IMR-90 (cell line): ENCODE results near the gene ABHD12. TPM values are rescaled to one million over a fixed set of nuclear protein-coding genes. Genes with fewer than 3 reads are reported as not detected.

ENCODE experiments used
- ATAC-seq: fragments of 200-7000 bp; cut with Tn5 transposase; 2 replicates; pipeline ENCODE4 v1.9.1; 2020; ENCODE audit warnings: low read depth, mild to moderate bottlenecking, moderate library complexity
- BruUV-seq: library from RNA; stranded (reverse); fragments of 400-500 nt; replicated peaks from 2 replicates; lab custom pipeline; 2021; lab: Mats Ljungman, UMichigan
- CTCF ChIA-PET: fragments of 300-600 bp; formaldehyde crosslinking; extraction: SDS; loops from one replicate; lab custom pipeline; 2021; ENCODE audit warnings: antibody characterized with exemption; lab: Yijun Ruan, JAX
- POLR2A ChIA-PET: fragments of 300-600 bp; sonication (Branson Sonifier 250); formaldehyde crosslinking; loops from one replicate; lab custom pipeline; 2022; ENCODE audit warnings: antibody characterized with exemption; ENCODE audit not compliant: unreplicated experiment; lab: Charles Lee
- DNase-seq: peaks from one replicate; pipeline ENCODE4 v3.0.0; 2013
- H2AFZ ChIP-seq: replicated peaks from 2 replicates; pipeline ENCODE3; 2013; ENCODE audit warnings: low read length, mild to moderate bottlenecking; ENCODE audit not compliant: poor library complexity
- H2AK5ac ChIP-seq: 2 replicates; pipeline ENCODE4 v1.6.1; 2013; ENCODE audit warnings: low read depth, low read length, inconsistent platforms
- H2AK9ac ChIP-seq: replicated peaks from 2 replicates; pipeline ENCODE3; 2013; ENCODE audit warnings: mild to moderate bottlenecking, low read depth, low read length, moderate library complexity; ENCODE audit not compliant: poor library complexity
- H2BK120ac ChIP-seq: 2 replicates; pipeline ENCODE4 v1.6.1; 2013; ENCODE audit warnings: low read depth, low read length, inconsistent platforms
- H2BK15ac ChIP-seq: 3 replicates; pipeline ENCODE4 v1.6.1; 2013; ENCODE audit warnings: low read depth, low read length, inconsistent platforms
- H2BK20ac ChIP-seq: 2 replicates; pipeline ENCODE4 v1.6.1; 2013; ENCODE audit warnings: low read depth, mild to moderate bottlenecking, inconsistent platforms, low read length, moderate library complexity
- H2BK5ac ChIP-seq: 2 replicates; pipeline ENCODE4 v1.6.1; 2013; ENCODE audit warnings: mild to moderate bottlenecking, low read depth, low read length, inconsistent platforms; ENCODE audit not compliant: poor library complexity, severe bottlenecking
- H3K14ac ChIP-seq: replicated peaks from 2 replicates; pipeline ENCODE4 v1.6.1; 2013; ENCODE audit warnings: low read depth, low read length, inconsistent platforms
- H3K18ac ChIP-seq: 2 replicates; pipeline ENCODE4 v1.6.1; 2013; ENCODE audit warnings: low read depth, low read length, control low read depth
- H3K23ac ChIP-seq: 2 replicates; pipeline ENCODE4 v1.6.1; 2013; ENCODE audit warnings: low read depth, low read length, inconsistent platforms
- H3K27ac ChIP-seq: 2 replicates; pipeline ENCODE4 v1.5.1; 2013; ENCODE audit warnings: mild to moderate bottlenecking, control low read depth, low read length; ENCODE audit not compliant: insufficient read depth
- H3K27me3 ChIP-seq: 2 replicates; pipeline ENCODE4 v1.6.1; 2013; ENCODE audit warnings: low read length; ENCODE audit not compliant: control insufficient read depth, insufficient read depth
- H3K36me3 ChIP-seq: 2 replicates; pipeline ENCODE4 v1.6.1; 2013; ENCODE audit warnings: low read length, mixed read lengths; ENCODE audit not compliant: control insufficient read depth, insufficient read depth
- H3K4ac ChIP-seq: 2 replicates; pipeline ENCODE4 v1.6.1; 2013; ENCODE audit warnings: low read depth, low read length, inconsistent platforms
- H3K4me1 ChIP-seq: 2 replicates; pipeline ENCODE4 v1.6.1; 2013; ENCODE audit warnings: low read length, mixed read lengths; ENCODE audit not compliant: control insufficient read depth, insufficient read depth
- H3K4me2 ChIP-seq: 2 replicates; pipeline ENCODE4 v1.6.1; 2013; ENCODE audit warnings: low read depth, mild to moderate bottlenecking, control low read depth, low read length, moderate library complexity
- H3K4me3 ChIP-seq: 2 replicates; pipeline ENCODE4 v1.5.1; 2013; ENCODE audit warnings: low read depth, mild to moderate bottlenecking, control low read depth, low read length, moderate library complexity; ENCODE audit not compliant: insufficient read depth
- H3K56ac ChIP-seq: 2 replicates; pipeline ENCODE4 v1.6.1; 2013; ENCODE audit warnings: low read length, inconsistent platforms; ENCODE audit not compliant: insufficient read depth; ENCODE audit errors: extremely low read depth
- H3K79me1 ChIP-seq, 2 experiments: 2 replicates each; pipeline ENCODE4 v1.6.1; 2013; ENCODE audit warnings: low read length in 2 of 2, inconsistent platforms in 1 of 2, low read depth in 1 of 2
- H3K9ac ChIP-seq: 2 replicates; pipeline ENCODE4 v1.6.1; 2013; ENCODE audit warnings: low read depth, low read length, control low read depth
- H3K9me1 ChIP-seq: 2 replicates; pipeline ENCODE4 v1.6.1; 2013; ENCODE audit warnings: low read length, inconsistent platforms; ENCODE audit not compliant: insufficient read depth
- H3K9me3 ChIP-seq: 2 replicates; pipeline ENCODE4 v1.6.1; 2013; ENCODE audit warnings: low read length; ENCODE audit not compliant: control insufficient read depth, insufficient read depth
- H4K20me1 ChIP-seq: 2 replicates; pipeline ENCODE4 v1.6.1; 2013; ENCODE audit warnings: low read length, inconsistent platforms; ENCODE audit not compliant: insufficient read depth
- H4K5ac ChIP-seq: 2 replicates; pipeline ENCODE4 v1.6.1; 2013; ENCODE audit warnings: mild to moderate bottlenecking, low read depth, low read length, control low read depth
- H4K8ac ChIP-seq, 2 experiments: 2 replicates each; pipeline ENCODE4 v1.6.1; 2013; ENCODE audit warnings: low read depth in 2 of 2, low read length in 2 of 2, control low read depth in 1 of 2, inconsistent platforms in 1 of 2
- H4K91ac ChIP-seq: 2 replicates; pipeline ENCODE4 v1.6.1; 2013; ENCODE audit warnings: low read depth, low read length, inconsistent platforms; ENCODE audit not compliant: insufficient read depth
- BHLHE40 ChIP-seq: fragments of 150-350 bp; IDR thresholded peaks from 2 replicates; pipeline ENCODE4 v1.6.1; 2016; ENCODE audit warnings: mild to moderate bottlenecking, low read depth, low read length
- CEBPB ChIP-seq: IDR thresholded peaks from 2 replicates; pipeline ENCODE4 v1.6.1; 2012; ENCODE audit warnings: low read depth, low read length, improper control_type of control experiment
- FOS ChIP-seq: fragments of 150-350 bp; IDR thresholded peaks from 2 replicates; pipeline ENCODE4 v1.6.1; 2016; ENCODE audit warnings: low read depth, low read length
- MAFK ChIP-seq: IDR thresholded peaks from 2 replicates; pipeline ENCODE4 v1.6.1; 2012; ENCODE audit warnings: low read depth, low read length, improper control_type of control experiment
- MAZ ChIP-seq: IDR thresholded peaks from 2 replicates; pipeline ENCODE4 v1.6.1; 2012; ENCODE audit warnings: low read depth, mild to moderate bottlenecking, low read length, improper control_type of control experiment, moderate library complexity, borderline replicate concordance
- MXI1 ChIP-seq: IDR thresholded peaks from 2 replicates; pipeline ENCODE4 v1.6.1; 2012; ENCODE audit warnings: low read depth, mild to moderate bottlenecking, low read length, moderate library complexity, borderline replicate concordance
- NFE2L2 ChIP-seq: fragments of 150-350 bp; IDR thresholded peaks from 2 replicates; pipeline ENCODE4 v1.6.1; 2016; ENCODE audit warnings: low read depth, mild to moderate bottlenecking, low read length
- POLR2A ChIP-seq: IDR thresholded peaks from 2 replicates; pipeline ENCODE4 v1.6.1; 2012; ENCODE audit warnings: mild to moderate bottlenecking, low read depth, low read length
- RAD21 ChIP-seq: IDR thresholded peaks from 2 replicates; pipeline ENCODE4 v1.6.1; 2012; ENCODE audit warnings: low read length, improper control_type of control experiment
- RCOR1 ChIP-seq: IDR thresholded peaks from 2 replicates; pipeline ENCODE4 v1.6.1; 2012; ENCODE audit warnings: mild to moderate bottlenecking, low read length, improper control_type of control experiment; ENCODE audit not compliant: insufficient replicate concordance
- RFX5 ChIP-seq: IDR thresholded peaks from 2 replicates; pipeline ENCODE4 v1.8.0; 2012; ENCODE audit warnings: low read depth, mild to moderate bottlenecking, low read length, moderate library complexity
- SMC3 ChIP-seq: fragments of 150-350 bp; IDR thresholded peaks from 2 replicates; pipeline ENCODE4 v1.6.1; 2016; ENCODE audit warnings: low read depth, mild to moderate bottlenecking, antibody characterized with exemption, low read length, moderate library complexity
- WGBS, 2 experiments: methylation state at CpG; one replicate each; pipeline versions ENCODE4 v1.1.5 to v1.1.7; 2013; ENCODE audit warnings: missing lambda C conversion rate in 2 of 2; ENCODE audit not compliant: insufficient read length in 1 of 2; ENCODE audit errors: extremely low coverage in 2 of 2; 5-methylcytosine and 5-hydroxymethylcytosine counted together
- dilution Hi-C: fragments of 300-500 bp; cut with HindIII; formaldehyde crosslinking; loops from one replicate; pipeline ENCODE4 v1.14.3; 2018; ENCODE audit warnings: low sequenced_read_pairs; ENCODE audit not compliant: unreplicated experiment
- in situ Hi-C: fragments of 300-500 bp; cut with MboI; formaldehyde crosslinking; loops from 3 replicates; pipeline ENCODE4 v1.14.3; 2019; ENCODE audit warnings: low sequenced_read_pairs, inconsistent platforms, mixed read lengths
- intact Hi-C: fragments of 100-400 bp; cut with micrococcal nuclease; formaldehyde crosslinking; loops from 2 replicates; pipeline ENCODE4 v1.10.0; 2022
- polyA plus RNA-seq, 3 experiments: library from polyadenylated mRNA; depleted of rRNA; stranded (reverse); fragments of >200 nt; gene quantifications; 2 replicates each; pipeline ENCODE4 v1.2.3, GENCODE V29; 2012; ENCODE audit warnings: low replicate concordance in 1 of 3
- total RNA-seq: library from RNA; depleted of rRNA; stranded (reverse); fragments of >200 nt; gene quantifications from 2 replicates; pipeline ENCODE4 v1.2.3, GENCODE V29; 2012
- TF ChIP-seq, protein P1 (sequence below): conservative IDR thresholded peaks from 2 replicates; pipeline ENCODE4 v1.5.1; 2012; ENCODE audit warnings: mild to moderate bottlenecking, low read depth, low read length, improper control_type of control experiment
- TF ChIP-seq, protein P2 (sequence below): fragments of 150-350 bp; IDR thresholded peaks from 2 replicates; pipeline ENCODE4 v1.6.1; 2016; ENCODE audit warnings: low read depth, mild to moderate bottlenecking, low read length, moderate library complexity, borderline replicate concordance
- TF ChIP-seq, protein P3 (sequence below): fragments of 150-350 bp; IDR thresholded peaks from 2 replicates; pipeline ENCODE4 v1.6.1; 2017; ENCODE audit warnings: mild to moderate bottlenecking, antibody characterized with exemption, low read length, low read depth

The ABHD12 gene
- total and polyA plus RNA-seq, 2 of the 4 experiments (the other 2 are of a cell fraction) = 80.7 to 108 TPM

DNA sequence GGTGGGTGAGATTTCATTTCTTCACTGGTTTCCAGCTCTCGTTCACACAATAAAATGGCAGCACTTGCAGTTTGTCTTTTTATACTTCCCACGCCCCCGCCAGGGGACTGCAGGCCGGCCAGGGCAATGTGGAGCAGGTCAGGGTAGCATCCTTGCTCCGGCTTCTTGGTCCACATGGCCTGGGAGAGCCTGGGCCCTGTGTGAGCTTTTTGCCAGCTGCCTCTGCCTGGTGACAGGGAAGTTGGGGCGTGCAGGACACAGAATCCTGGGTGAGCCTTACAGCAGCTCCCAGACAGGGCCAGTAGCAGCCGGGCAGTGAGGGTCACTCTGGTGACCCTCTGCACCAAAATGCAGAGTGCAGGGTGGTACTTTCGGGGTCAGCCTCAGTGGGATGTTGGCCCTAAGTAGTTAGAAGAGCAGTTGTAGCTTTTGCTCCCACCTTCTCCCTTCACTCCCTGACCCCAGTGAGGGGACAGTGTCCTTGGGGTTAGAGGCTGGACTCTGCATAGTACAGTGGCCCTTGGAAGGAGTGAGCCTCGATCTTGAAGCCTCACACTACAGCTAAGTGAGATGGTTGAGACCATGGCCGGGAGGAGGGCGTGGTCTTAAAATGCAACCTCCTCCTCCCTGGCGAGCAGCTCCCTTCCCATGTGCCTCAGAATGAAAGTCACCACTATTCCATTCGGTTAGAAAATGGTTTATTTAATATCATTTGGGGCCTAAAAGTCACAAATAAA, 119.0 kb downstream of the ABHD12 start:
- Histone ChIP-seq H3K4me2 (no peak overlapping the region), H3K9me1 (peaks cover 6% of the 10 kb centered on the region; the same call in 1 of the 2 replicates), H3K18ac (no peak overlapping the region), H2BK5ac (no peak overlapping the region), H2BK15ac (no peak overlapping the region), H3K9ac (no peak overlapping the region), H3K4me1 (no peaks in the 10 kb centered on the region), H2AK5ac (no peak overlapping the region), H4K5ac (no peak overlapping the region), H4K91ac (no peak overlapping the region), H3K27ac (no peak overlapping the region), H2BK120ac (no peak overlapping the region), H3K56ac (no peak overlapping the region), H2AK9ac (no peak overlapping the region), H3K36me3 (peaks cover 63% of the 10 kb centered on the region), H3K9me3 (no peaks in the 10 kb centered on the region), H2BK20ac (no peak overlapping the region), H3K4me3 (no peak overlapping the region), H2AFZ (no peak overlapping the region), H3K4ac (no peak overlapping the region), H3K27me3 (no peaks in the 10 kb centered on the region), H3K14ac (no peak overlapping the region), H3K23ac (no peak overlapping the region), H4K20me1 (no peaks in the 10 kb centered on the region; the same call in none of the 2 replicates), H4K8ac (no peak overlapping the region), H3K79me1 (peaks cover 16 to 30% of the 10 kb centered on the region in 2 experiments)
- intact Hi-C loops (no loop called here), dilution Hi-C loops (no loop called here), in situ Hi-C loops (loop anchor here (25.0 kb wide), 2 partner anchors 716 to 1634 kb away; partner anchors contain the start of gene CST3)
- CTCF ChIA-PET = no interaction called here
- ATAC-seq = no peak
- no peak for DNase-seq
- 98% methylated on average over 5 of the region's 13 CpGs; no CpG with 5 or more reads in 1 of the 2 experiments for WGBS, 2 experiments
- BruUV-seq = no TSS peak
- POLR2A ChIA-PET = no interaction called here
- TF ChIP-seq, protein P1, sequence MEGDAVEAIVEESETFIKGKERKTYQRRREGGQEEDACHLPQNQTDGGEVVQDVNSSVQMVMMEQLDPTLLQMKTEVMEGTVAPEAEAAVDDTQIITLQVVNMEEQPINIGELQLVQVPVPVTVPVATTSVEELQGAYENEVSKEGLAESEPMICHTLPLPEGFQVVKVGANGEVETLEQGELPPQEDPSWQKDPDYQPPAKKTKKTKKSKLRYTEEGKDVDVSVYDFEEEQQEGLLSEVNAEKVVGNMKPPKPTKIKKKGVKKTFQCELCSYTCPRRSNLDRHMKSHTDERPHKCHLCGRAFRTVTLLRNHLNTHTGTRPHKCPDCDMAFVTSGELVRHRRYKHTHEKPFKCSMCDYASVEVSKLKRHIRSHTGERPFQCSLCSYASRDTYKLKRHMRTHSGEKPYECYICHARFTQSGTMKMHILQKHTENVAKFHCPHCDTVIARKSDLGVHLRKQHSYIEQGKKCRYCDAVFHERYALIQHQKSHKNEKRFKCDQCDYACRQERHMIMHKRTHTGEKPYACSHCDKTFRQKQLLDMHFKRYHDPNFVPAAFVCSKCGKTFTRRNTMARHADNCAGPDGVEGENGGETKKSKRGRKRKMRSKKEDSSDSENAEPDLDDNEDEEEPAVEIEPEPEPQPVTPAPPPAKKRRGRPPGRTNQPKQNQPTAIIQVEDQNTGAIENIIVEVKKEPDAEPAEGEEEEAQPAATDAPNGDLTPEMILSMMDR = no peak
- TF ChIP-seq POLR2A = no peak
- TF ChIP-seq CEBPB = no peak
- no peak for TF ChIP-seq FOS
- TF ChIP-seq MXI1 = no peak
- no peak for TF ChIP-seq BHLHE40
- no peak for TF ChIP-seq MAZ
- TF ChIP-seq, protein P2, sequence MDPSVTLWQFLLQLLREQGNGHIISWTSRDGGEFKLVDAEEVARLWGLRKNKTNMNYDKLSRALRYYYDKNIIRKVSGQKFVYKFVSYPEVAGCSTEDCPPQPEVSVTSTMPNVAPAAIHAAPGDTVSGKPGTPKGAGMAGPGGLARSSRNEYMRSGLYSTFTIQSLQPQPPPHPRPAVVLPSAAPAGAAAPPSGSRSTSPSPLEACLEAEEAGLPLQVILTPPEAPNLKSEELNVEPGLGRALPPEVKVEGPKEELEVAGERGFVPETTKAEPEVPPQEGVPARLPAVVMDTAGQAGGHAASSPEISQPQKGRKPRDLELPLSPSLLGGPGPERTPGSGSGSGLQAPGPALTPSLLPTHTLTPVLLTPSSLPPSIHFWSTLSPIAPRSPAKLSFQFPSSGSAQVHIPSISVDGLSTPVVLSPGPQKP = no peak
- TF ChIP-seq, protein P3, sequence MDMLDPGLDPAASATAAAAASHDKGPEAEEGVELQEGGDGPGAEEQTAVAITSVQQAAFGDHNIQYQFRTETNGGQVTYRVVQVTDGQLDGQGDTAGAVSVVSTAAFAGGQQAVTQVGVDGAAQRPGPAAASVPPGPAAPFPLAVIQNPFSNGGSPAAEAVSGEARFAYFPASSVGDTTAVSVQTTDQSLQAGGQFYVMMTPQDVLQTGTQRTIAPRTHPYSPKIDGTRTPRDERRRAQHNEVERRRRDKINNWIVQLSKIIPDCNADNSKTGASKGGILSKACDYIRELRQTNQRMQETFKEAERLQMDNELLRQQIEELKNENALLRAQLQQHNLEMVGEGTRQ = no peak
- TF ChIP-seq RAD21 = no peak
- TF ChIP-seq SMC3 = no peak
- TF ChIP-seq RFX5 = no peak
- no peak for TF ChIP-seq RCOR1
- no peak for TF ChIP-seq MAFK
- TF ChIP-seq NFE2L2 = no peak
